SKM-1 treated with dmso at 0.1 percent for 144 hours (cell line): ENCODE measurements around the gene CPM.
"Not testable (repeated sequence)": the region's sequence is repeated elsewhere in the genome, so short reads cannot be mapped to it uniquely, and the experiment has no call there.

Experiments used
- DNase-seq: peaks from one replicate; lab custom pipeline; 2025; ENCODE audit not compliant: unreplicated experiment; lab: John Stamatoyannopoulos, UW

CPM gene

DNA sequence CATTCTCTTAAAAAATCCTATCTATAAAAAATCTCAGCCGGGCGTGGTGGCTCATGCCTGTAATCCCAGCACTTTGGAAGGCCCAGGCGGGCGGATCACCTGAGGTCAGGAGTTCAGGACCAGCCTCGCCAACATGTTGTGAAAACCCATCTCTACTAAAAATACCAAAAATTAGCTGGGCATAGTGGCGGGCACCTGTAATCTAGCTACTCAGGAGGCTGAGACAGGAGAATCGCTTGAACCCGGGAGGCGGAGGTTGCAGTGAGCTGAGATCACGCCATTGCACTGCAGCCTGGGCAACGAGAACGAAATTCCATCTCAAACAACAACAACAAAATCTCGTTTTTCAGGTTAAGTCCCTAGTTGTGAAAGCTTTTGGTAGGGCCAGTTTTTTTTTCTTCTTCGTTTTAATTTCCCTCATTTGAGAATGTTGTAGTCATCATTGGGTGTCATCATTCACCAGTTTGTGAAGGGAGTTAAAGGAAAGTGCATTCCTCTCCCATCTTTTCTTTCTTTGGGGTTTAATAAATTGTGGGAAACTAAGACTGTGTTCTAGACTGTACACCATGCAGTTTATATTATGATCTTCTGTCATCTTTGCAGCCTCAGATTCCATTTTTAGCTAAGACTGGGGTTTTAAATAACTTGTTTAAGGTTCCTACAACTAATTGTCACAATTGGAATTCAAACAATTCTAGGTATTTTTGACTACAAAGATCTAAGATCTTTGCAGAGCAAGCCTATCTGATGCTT, 101.0 kb downstream of the CPM start:
- no peak for DNase-seq

DNA sequence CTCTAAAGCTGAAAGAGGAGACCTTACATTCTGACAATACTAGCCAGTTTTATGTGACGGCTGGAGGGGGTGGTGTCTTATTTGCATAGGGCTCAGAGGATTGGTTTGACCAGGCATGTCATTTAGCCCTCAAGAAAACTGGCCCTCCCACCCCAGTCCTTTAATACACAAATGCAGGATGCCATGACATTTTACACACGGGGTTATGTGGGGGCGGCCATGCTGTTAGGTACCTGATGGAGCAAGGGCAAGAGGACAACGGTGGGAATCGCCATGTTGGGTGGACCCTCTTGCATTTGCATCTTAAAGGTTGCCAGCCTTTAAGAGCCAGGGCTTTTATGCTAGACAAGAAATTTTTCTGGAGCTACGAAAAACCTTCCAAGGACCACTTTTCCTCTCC, 101.7 kb downstream of the CPM start:
- DNase-seq = no peak

DNA sequence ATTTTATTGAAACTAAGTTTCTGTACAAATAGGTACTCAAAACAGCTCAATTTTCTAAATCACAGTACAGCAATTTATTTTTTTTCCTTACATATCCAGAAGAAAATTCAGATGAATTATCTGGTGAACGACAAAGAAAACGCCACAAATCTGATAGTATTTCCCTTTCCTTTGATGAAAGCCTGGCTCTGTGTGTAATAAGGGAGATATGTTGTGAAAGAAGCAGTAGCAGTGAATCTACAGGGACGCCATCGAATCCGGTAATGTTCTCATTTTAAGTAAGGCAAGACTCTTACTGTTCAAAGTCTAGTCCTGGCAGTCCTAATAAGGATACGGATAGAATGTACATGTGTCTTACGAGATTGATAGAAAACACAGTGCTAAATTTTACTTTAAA, 104.3 kb downstream of the CPM start:
- DNase-seq = no peak

DNA sequence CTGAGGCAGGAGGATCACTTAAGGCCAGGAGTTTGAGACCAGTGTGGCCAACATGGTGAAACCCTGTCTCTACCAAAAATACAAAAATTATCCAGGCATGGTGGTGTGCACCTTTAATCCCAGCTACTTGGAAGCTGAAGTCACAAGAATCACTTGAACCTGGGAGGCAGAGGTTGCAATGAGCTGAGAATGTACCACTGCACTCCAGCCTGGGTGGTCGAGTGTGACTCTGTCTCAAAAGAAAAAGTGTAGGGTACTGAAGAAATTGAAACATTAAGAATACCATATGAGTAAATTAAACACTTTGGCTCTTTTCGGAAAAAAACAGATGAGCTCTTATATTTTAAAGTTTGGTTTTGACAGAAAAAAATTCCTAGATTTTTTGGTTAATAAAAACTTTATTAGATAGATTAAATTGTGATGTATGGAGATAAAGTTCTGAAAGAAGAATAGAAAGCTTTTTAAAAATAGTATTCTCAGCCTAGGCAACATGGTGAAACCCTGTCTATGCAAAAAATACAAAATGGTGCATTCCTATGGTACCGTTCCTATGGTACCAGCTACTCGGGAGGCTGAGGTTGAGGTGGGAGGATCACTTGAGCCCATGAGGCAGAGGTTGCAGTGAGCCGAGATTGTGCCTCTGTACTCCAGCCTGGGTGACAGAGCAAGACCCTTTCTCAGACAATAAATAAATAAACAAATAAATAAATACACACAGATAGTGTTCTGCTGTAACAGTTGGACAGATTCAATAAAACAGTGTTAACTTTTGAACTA, 104.9 kb downstream of the CPM start:
- no peak for DNase-seq

DNA sequence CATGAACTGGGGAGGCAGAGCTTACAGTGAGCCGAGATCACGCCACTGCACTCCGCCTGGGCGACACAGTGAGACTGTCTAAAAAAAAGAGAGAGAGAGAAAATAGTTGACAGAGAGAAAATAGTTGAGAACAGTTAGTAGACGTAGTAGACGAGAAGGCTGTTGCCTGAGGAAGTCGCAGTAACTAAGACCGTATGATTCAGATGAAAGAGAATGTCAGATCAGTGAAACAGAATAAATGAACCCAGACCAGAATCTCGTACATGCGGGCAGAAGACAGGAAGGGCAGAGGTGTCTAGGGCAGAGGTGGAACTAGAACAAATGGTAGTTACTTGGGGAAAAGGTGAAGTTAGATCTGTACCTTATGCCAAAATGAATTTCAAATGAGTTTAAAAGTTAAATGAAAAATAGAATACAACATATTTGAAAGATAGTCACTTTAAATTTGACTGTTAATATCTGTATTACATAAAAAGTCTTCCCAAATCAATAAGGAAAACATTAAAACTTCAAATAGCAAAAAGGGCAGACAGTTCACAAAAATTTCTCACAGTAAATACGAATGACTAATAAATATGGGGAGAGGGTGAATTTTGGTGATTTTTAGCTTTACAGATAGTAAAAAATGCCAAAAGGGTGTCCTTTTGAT, 107.3 kb downstream of the CPM start:
- DNase-seq = no peak

DNA sequence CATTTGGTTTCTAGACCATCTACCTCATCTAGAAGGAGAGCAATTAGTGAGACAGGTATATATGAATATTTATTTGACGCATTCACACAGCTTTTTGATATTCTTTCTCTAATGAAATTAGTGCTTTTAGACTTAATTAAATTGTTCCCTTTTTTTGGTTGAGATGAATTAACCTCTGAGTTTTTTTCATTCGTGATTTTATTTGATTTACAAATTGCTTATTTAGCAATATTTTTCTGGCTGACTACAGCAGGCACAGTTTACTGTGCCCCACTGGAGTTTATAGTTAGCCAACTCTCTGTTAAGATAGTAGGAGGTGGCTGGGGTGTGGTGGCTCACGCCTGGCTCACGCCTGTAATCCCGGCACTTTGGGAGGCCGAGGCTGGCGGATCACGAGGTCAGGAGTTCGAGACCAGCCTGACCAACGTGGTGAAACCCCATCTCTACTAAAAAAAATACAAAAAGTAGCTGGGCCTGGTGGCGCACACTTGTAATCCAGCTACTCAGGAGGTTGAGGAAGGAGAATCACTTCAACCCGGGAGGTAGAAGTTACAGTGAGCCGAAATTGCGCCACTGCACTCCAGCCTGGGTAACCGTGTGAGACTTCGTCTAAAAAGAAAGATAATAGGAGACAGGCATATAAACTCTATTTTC, 108.2 kb downstream of the CPM start:
- no peak for DNase-seq

DNA sequence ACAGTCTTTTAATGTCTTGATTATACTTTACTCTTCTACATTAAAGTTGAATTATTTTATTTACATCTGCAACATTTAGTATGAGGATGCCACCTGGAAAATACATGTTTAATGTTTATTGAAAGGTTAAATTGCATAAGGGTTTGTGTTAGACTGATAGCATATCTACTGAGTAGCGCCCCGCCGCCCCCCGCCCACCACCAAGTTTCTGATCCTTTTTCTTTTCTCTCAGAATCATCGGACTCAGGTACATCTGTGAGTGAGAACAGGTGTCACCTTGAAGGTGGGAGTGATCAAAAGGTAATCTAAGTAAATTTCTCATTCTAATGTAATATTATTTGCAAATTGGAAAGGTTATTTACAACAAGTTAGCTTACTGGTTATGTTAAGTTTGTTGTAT, 108.8 kb downstream of the CPM start:
- DNase-seq = no peak

DNA sequence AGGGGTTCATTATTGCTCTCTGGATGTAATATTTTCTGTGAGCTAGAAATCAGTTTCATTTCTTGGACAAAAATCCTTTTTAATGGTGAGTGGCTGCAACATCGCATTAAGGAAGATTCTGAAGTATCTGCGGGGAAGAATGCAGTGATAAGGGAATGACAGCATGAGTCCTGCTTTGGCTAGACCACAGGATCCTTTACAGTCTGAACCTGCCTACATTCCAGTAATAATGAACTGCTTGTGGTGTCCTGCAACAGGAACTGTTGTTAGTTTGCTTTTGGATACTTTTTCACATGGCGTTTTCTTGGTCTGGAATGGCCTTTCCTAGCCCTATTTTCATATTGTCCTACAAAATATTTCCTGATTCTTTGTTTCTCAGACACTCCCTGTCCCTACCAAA, 109.3 kb downstream of the CPM start:
- DNase-seq = no peak

DNA sequence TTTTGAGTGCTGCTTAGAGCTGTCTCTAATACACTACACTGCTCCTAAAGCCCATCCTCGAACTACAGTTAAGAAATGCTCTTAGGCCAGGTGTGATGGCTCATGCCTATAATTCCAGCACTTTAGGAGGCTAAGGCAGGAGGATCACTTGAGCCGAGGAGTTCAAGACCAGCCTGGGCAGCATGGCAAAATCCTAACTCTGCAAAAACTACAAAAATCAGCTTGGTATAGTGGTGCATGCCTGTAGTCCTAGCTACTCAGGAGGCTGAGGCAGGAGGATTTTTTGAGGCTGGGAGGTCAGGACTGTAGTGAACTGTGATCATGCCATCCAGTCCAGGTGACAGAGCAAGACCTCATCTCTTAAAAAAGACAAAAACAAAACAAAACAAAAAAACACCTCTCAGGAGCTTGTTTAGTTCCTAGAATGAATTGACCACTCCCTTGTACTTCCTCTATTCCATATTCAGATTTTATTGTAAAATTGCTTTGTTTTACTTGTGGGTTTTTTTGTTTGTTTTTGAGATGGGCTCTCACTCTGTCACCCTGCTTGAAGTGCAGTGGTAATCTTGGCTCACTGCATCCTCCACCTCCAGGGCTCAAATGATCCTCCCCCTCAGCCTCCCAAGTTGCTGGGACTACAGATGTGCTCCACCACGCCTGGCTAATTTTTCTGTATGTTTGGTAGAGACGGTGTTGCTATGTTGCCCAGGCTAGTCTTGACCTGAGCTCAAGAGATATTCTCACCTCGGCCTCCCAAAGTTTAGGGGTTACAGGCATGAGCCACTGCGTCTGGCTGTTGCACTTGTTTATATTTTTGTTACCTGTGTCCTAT, 111.4 kb downstream of the CPM start:
- no peak for DNase-seq

DNA sequence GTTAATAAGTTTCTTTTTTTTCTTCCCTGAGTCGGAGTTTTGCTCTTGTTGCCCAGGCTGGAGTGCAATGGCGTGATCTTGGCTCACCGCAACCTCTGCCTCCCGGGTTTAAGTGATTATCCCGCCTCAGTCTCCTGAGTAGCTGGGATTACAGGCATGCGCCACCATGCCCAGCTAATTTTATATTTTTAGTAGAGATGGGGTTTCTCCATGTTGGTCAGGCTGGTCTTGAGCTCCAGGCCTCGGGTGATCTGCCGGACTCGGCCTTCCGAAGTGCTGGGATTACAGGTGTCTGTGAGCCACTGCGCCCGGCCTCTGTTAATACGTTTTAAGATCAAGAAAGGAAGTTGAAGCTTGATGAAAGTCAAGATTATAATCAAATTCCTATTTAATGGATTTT, 113.5 kb downstream of the CPM start:
- DNase-seq = not testable (repeated sequence)

DNA sequence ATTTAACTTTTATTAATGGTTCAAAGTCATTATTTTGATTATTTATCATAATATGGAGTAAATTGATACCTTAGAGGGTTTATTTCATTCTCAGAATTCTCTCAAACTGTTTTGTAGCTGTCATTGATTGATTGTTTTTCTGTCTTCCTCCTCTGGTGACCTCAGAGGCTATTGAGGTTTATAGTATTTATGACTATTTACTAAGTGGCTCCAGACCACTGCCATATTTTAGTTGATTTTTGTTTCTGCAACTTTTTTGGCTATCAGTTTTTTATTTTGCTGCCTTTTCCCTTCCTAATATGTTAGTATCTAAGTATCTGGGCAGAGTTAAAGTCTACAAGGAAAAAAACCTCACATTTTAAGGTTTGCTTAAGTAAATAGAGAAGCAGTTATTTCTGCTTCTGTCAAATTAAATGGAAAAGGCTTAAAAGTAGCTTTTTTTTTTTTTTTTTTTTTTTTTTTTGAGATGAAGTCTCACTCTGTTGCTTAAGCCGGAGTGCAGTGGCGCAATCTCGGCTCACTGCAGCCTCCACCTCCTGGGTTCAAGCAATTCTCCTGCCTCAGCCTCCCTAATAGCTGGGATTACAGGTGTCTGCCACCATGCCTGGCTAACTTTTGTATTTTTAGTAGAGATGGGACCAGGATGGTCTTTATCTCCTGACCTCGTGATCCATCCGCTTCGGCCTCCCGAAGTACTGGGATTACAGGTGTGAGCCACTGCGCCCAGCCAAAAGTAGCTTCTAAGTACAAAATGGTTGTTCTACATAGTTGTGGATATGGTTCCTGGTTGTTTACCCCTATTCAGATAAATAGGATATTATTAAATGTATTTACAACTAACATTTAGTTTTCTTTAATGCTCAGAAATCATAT, 116.8 kb downstream of the CPM start:
- DNase-seq = no peak

DNA sequence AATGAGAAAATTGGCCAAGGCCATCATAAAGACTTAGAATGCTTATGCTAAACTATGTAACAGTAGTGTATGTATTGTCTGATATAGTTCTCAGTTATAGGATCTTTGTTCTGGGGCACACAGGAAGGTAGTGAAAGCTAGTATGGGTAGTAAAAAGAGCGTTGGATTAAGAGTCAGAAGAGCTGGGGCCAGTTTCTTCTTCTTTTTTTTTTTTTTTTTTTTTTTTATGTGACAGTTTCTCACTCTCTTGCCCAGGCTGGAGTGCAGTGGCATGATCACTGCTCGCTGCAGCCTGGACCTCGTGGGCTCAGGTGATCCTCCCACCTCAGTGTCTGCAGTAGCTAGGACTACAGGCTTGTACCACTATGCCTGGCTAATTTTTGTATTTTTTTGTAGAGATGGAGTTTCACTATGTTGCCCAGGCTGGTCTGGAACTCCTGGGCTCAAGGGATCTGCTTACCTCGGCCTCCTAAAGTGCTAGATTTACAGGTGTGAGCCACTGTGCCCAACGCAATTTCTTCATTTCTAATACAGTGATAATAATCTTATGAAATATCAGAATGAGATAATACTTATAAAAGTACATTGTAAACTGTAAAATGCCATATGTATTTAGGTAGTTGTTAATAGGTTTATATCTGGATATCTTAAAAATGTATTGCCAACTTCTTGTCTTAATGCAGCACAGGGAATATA, 117.6 kb downstream of the CPM start:
- no peak for DNase-seq

DNA sequence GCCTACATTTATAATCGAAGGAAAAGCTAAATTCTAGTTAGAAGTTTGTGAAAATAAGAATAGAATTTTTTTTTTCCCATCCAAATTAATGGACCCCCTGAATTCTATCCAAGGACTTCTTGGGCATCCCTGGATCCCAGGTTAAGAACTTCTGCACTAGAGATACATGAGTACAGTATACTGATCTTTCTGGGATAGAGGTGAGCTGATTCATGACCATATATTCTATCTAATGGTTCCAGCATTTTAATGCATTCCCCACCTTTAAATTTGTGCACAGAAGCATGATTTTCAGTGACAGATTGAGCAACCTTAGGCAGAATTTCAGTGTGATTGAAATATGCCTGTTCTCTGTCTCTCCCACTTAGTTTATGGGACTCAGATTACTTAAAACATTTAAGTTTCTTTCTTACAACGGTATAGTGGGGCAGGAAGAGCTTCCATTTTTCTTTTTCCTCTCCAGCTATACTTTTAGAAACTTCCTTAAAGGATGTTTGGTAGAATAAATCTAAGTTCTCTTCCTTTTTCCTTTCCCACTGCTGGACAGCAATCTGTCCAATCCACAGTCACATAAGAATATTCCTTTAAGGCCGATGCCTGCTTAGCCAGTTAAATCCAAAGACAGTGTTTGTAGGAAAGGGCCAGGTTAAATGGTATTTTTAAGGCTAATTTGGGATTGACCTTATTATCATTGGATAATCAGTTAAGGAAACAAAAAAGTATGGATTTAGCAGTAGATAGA, 118.3 kb downstream of the CPM start:
- no peak for DNase-seq

DNA sequence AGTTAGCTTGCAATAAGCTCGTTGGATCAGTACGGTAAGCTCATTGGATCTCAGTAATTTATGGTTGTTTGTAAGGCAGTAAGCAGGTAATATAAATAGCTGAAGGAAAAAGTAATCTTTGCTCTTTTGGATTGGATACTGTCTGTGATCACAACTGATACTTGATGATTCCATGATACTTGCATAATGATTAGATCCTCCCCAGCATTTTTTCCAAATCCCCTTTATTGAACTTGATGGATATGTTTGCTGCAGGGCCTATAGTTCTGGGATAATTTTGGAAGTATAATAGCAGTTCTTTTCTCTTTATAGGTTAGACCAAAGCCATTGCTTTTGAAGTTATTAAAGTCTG, 119.8 kb downstream of the CPM start:
- no peak for DNase-seq

DNA sequence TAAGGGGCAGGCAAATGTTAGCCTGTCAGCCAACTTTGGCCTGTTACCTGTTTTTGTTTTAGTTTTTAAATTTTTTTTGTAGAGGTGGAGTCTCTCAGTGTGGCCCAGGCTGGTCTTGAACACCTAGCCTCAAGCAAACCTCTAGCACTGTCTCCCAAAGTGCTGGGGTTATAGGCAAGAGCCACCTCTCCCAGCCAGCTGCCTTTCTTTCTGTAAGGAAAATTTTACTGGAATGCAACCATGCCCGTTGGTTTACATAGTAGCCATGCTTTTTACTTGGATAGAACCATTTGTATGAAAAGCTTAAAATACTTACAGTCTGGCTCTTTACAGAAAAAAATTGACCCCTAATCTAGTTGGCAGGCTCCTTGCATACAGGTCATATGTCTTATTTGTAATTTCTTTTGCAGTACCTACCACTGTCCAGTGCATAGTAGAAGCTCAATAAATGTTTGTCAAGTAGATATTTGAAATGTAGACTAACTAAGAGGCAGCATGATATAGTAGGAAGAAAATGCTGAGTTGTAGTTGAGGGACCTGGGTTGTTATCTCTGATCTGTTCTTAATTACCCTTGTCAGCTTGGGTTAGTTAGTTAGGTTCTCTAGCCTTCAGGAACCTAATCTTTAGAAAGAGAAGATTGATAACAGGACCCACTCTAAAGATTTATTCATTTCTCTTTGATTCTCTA, 120.3 kb downstream of the CPM start:
- no peak for DNase-seq

DNA sequence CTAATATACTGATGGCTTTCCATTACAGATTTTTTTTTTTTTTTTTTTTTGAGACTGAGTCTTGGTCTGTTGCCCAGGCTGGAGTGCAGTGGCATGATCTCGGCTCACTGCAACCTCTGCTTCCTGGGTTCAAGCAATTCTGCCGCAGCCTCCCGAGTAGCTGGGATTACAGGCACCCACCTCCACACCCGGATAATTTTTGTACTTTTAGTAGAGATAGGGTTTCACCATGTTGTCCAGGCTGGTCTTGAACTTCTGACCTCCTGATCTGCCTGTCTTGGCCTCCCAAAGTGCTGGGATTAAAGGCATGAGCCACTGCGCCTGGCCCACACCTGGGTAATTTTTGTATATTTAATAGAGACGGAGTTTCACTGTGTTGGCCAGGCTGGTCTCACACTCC, 121.4 kb downstream of the CPM start:
- DNase-seq = not testable (repeated sequence)

DNA sequence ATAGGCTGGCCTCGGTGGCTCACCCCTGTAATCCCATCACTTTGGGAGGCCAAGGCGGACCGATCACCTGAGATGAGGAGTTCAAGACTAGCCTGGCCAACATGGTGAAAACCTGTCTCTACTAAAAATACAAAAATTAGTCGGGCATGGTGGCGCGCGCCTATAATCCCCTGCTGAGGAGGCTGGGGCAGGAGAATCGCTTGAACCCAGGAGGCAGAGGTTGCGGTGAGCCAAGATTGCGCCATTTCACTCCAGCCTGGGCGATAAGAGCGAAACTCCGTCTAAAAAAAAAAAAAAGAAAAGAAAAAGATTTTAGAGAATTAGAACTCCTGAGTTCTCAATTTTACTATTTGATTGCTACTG, 123.0 kb downstream of the CPM start:
- DNase-seq = not testable (repeated sequence)
